Gastroesophageal sphincter (tissue), 4 donors: Measurements from ENCODE around the gene NOSIP. TPM values are rescaled to one million over a fixed set of nuclear protein-coding genes. Genes with fewer than 3 reads are reported as not detected.
A peak's percentile ranks its signal among the peaks of the same experiment; 100 is the strongest.
"Not testable (repeated sequence)": the region's sequence is repeated elsewhere in the genome, so short reads cannot be mapped to it uniquely, and the experiment has no call there.

ENCODE experiments used
- ATAC-seq: fragments of 150-250 bp; one replicate; pipeline ENCODE4 v1.9.1; 2016; ENCODE audit warnings: mild to moderate bottlenecking, moderate library complexity
- H3K27ac ChIP-seq, 4 donors: fragments of 200-600 bp; sonication (generic) in 3 of 4; 1 replicate in 3 of 4; 2 replicates in 1 of 4; pipeline ENCODE4 v1.5.1; 2016 to 2019
- H3K27me3 ChIP-seq: fragments of 200-600 bp; sonication (generic); one replicate; pipeline ENCODE4 v1.5.1; 2019
- H3K36me3 ChIP-seq, 2 donors: fragments of 200-600 bp; sonication (generic); one replicate each; pipeline ENCODE4 v1.5.1; 2019; ENCODE audit warnings: control low read depth in 1 of 2
- H3K4me1 ChIP-seq, 3 donors: fragments of 200-600 bp; sonication (generic); 1 replicate in 2 of 3; 2 replicates in 1 of 3; pipeline ENCODE4 v1.5.1; 2016 to 2019; ENCODE audit warnings: control low read depth in 2 of 3
- H3K4me3 ChIP-seq, 2 donors: fragments of 200-600 bp; sonication (generic); one replicate each; pipeline ENCODE4 v1.5.1; 2019; ENCODE audit warnings: mild to moderate bottlenecking in 1 of 2, moderate library complexity in 1 of 2
- H3K9me3 ChIP-seq, 3 donors: fragments of 200-600 bp; sonication (generic); one replicate each; pipeline ENCODE4 v1.5.1; 2017 to 2019; ENCODE audit warnings: control low read depth in 2 of 3
- EP300 ChIP-seq: sonication (generic); formaldehyde crosslinking; IDR thresholded peaks from one replicate; pipeline ENCODE4 v1.6.1; 2017; ENCODE audit warnings: antibody characterized with exemption, mild to moderate bottlenecking
- POLR2A ChIP-seq, 2 donors: fragments of 450-650 bp; IDR thresholded peaks; one replicate each; pipeline ENCODE4 v1.6.1; 2017; ENCODE audit warnings: antibody characterized with exemption in 2 of 2, mild to moderate bottlenecking in 2 of 2, moderate library complexity in 1 of 2
- POLR2AphosphoS5 ChIP-seq: sonication (generic); formaldehyde crosslinking; IDR thresholded peaks from one replicate; pipeline ENCODE4 v1.6.1; 2017; ENCODE audit warnings: antibody characterized with exemption
- WGBS, 2 donors: methylation state at CpG; one replicate each; pipeline ENCODE4 v1.1.5; 2018; ENCODE audit warnings: low coverage in 1 of 2; 5-methylcytosine and 5-hydroxymethylcytosine counted together
- total RNA-seq, 4 donors: library from RNA; depleted of rRNA; stranded (reverse); fragments of >200 nt; gene quantifications; one replicate each; pipeline ENCODE4 v1.1.0, GENCODE V29; 2016
- TF ChIP-seq, protein P1 (sequence below), 4 experiments: fragments of 200-600 bp in 2 of 4; fragments of 450-650 bp in 2 of 4; sonication (generic) in 1 of 4; IDR thresholded peaks; one replicate each; pipeline ENCODE4 v1.5.1; 2017 to 2019; ENCODE audit warnings: antibody characterized with exemption in 4 of 4, mild to moderate bottlenecking in 2 of 4, moderate library complexity in 2 of 4

NOSIP gene, protein sequence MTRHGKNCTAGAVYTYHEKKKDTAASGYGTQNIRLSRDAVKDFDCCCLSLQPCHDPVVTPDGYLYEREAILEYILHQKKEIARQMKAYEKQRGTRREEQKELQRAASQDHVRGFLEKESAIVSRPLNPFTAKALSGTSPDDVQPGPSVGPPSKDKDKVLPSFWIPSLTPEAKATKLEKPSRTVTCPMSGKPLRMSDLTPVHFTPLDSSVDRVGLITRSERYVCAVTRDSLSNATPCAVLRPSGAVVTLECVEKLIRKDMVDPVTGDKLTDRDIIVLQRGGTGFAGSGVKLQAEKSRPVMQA
- 10 to 100 TPM; 45.5 to 59.6 (median 51.8) TPM for total RNA-seq

DNA sequence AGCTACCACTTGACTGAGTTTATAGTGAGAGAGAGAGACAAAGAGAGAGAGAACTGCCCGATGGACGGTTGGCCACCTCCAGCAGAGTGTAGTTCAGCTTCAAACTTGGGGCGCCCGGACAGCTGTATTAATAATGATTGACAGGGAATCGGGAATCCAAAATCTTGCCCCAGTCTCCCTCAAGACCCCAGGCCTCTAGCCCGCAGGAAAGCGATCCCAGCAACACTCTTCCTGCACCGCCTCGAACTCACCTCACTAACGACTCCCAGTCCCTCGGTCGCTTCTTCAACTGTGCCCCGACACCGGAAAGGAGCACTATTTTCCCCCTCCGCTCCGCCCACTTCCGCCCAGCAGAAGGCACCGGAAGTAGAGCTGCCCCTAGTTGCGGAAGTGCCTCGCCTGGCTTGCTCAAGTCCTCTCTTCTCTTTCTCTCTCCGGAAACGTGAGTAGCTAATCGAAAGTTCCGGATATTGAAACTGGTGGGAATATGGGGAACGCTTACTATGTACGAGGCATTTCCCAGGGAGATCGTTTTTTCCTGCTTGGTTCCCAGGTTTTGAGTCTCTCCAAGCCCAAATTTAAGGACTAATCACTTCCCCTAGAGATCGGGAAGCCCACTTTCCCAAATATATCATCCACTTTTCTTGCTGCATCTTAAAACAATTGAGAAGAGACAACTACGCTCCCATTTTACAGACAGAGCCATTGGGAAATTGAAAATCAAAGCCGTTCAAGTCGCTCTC lies at the start of gene NOSIP:
Gene NOSIP (minus strand): TSS at position 293 of the 743 bp plus-strand sequence. CDS start 19,865 bp downstream, outside the sequence.
- H3K36me3 ChIP-seq = peaks cover 0 to 11% of the 10 kb centered on the region in 2 donors
- H3K27ac ChIP-seq = peak within 1 kb of the TSS; percentile 10 to 84 (median 79)
- TF ChIP-seq EP300 (no peak), POLR2A (IDR thresholded peaks at IDR 0.05) (peak; percentile 73 to 85), POLR2AphosphoS5 (peak; percentile 90)
- TF ChIP-seq, protein P1, sequence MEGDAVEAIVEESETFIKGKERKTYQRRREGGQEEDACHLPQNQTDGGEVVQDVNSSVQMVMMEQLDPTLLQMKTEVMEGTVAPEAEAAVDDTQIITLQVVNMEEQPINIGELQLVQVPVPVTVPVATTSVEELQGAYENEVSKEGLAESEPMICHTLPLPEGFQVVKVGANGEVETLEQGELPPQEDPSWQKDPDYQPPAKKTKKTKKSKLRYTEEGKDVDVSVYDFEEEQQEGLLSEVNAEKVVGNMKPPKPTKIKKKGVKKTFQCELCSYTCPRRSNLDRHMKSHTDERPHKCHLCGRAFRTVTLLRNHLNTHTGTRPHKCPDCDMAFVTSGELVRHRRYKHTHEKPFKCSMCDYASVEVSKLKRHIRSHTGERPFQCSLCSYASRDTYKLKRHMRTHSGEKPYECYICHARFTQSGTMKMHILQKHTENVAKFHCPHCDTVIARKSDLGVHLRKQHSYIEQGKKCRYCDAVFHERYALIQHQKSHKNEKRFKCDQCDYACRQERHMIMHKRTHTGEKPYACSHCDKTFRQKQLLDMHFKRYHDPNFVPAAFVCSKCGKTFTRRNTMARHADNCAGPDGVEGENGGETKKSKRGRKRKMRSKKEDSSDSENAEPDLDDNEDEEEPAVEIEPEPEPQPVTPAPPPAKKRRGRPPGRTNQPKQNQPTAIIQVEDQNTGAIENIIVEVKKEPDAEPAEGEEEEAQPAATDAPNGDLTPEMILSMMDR (IDR thresholded peaks at IDR 0.05) = peak in 1 of 4 experiments; percentile 18
- 5 to 6% methylated on average over 13 to 17 of the region's 31 CpGs for WGBS, 2 donors
- no peaks in the 10 kb centered on the region for H3K27me3 ChIP-seq
- peak; percentile 99 for ATAC-seq
- peak within 1 kb of the TSS; percentile 50 to 71 for H3K4me3 ChIP-seq
- peaks cover 0 to 37% (median 9%) of the 10 kb centered on the region in 3 donors for H3K4me1 ChIP-seq
- no peaks in the 10 kb centered on the region for H3K9me3 ChIP-seq

DNA sequence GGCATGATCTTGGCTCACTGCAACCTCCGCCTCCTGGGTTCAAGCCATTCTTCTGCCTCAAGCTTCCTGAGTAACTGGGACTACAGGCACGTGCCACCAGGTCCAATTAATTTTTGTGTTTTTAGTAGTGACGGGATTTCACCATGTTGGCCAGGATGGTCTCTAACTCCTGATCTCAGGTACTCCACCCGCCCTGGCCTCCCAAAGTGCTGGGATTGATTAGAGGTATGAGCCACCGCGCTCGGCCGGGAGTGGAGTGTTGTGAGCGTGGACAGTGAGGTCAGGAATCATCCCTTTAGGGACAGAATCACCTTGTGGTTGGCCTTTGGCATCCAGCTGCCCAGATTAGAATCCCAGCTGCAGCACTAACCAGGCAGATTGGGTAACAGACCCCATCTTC lies 49.3 kb upstream of the NOSIP start:
- WGBS, 2 donors = 40 to 70% methylated on average over 1 to 3 of the region's 9 CpGs
- H3K27me3 ChIP-seq = no peaks in the 10 kb centered on the region
- H3K9me3 ChIP-seq = no peaks in the 10 kb centered on the region
- peak overlapping the region in 2 of 4 donors; percentile 2 to 17 for H3K27ac ChIP-seq
- peaks cover 0 to 26% (median 10%) of the 10 kb centered on the region in 3 donors for H3K4me1 ChIP-seq
- no peak for ATAC-seq
- no peak overlapping the region for H3K4me3 ChIP-seq
- H3K36me3 ChIP-seq = peaks cover 0 to 32% of the 10 kb centered on the region in 2 donors
- TF ChIP-seq, protein P1 (IDR thresholded peaks at IDR 0.05) = no peak
- TF ChIP-seq POLR2A (IDR thresholded peaks at IDR 0.05) (no peak), POLR2AphosphoS5 (no peak), EP300 (no peak)

DNA sequence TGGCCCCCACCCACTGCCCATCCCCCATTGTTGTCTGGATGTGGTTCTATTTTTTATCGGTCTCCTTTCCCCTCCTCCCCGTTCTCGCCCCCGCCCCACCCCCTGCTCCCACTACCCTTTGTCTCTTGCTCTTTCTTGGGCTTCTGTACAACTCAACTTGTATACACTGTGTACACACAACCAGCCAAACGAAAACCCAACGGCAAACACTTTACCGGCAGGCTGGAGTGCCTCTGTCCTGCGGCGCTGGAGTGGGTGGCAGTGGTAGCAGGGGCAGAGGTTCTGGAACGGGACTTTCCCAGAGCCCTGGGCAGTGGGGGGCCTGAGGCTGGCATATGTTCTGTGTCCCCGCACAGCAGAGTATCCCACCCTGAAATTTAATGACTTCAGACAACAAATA lies 45.9 kb upstream of the NOSIP start:
- TF ChIP-seq POLR2A (IDR thresholded peaks at IDR 0.05) (no peak), EP300 (no peak), POLR2AphosphoS5 (no peak)
- TF ChIP-seq, protein P1 (IDR thresholded peaks at IDR 0.05) = no peak
- WGBS, 2 donors = 77% methylated on average over 8 of the region's 11 CpGs; no CpG with 5 or more reads in 1 of the 2 donors
- no peak for ATAC-seq
- H3K4me3 ChIP-seq = no peak overlapping the region
- no peaks in the 10 kb centered on the region for H3K9me3 ChIP-seq
- no peaks in the 10 kb centered on the region for H3K27me3 ChIP-seq
- peaks cover 0 to 50% of the 10 kb centered on the region in 2 donors for H3K36me3 ChIP-seq
- H3K27ac ChIP-seq = no peak overlapping the region
- peaks cover 0 to 18% (median 8%) of the 10 kb centered on the region in 3 donors for H3K4me1 ChIP-seq

DNA sequence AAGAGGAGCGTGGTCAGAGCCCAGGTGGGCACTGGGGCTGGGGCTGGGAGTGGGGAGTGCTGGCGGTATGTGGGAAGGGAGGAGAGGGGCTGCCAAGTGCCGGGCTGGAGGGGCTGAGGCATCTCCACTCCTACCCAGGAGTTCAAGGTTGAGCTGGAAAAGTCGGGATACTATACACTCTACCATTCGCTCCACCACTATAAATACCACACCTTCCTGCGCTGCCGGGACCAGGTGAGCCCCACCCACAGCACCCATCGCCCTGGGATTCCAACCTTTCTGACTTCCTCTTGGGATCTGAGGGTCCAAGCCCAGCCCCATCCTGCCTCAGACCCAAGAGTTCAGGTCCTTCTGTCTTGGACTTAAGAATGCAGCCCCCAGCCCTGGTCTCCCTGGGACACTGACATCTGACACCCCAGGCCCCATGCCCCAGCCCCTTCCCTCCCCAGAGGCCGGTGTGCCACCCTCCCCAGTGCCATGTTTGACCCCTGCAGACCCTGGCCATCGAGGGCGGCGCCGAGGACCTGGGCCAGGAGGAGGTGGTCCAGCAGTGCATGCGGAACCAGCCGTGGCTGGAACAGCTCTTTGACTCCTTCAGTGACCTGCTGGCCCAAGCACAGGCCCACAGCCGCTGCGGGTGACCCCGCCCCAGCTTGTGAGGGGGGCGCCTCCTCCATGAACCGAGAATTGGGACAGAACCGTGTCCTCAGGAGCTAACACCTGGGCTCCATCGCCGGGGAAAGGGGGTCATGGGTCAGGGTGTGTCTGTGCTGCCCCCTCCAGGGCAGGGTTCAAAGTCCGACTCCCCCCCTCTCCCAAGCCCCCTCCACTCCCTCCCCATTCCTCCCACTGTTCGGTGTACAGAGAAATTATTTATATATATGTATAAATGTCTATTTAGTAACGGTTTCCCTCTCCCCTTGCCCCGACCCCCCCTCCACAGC lies 44.9 kb upstream of the NOSIP start:
- Histone ChIP-seq H3K36me3 (peaks cover 0 to 60% of the 10 kb centered on the region in 2 donors), H3K27me3 (no peaks in the 10 kb centered on the region), H3K4me3 (no peak overlapping the region), H3K9me3 (no peaks in the 10 kb centered on the region), H3K27ac (no peak overlapping the region), H3K4me1 (peaks cover 0 to 8% (median 0%) of the 10 kb centered on the region in 3 donors)
- no peak for TF ChIP-seq EP300
- TF ChIP-seq, protein P1 (IDR thresholded peaks at IDR 0.05) = no peak
- no peak for TF ChIP-seq POLR2AphosphoS5
- no peak for TF ChIP-seq POLR2A (IDR thresholded peaks at IDR 0.05)
- no peak for ATAC-seq
- 52 to 73% methylated on average over 3 to 4 of the region's 27 CpGs for WGBS, 2 donors

DNA sequence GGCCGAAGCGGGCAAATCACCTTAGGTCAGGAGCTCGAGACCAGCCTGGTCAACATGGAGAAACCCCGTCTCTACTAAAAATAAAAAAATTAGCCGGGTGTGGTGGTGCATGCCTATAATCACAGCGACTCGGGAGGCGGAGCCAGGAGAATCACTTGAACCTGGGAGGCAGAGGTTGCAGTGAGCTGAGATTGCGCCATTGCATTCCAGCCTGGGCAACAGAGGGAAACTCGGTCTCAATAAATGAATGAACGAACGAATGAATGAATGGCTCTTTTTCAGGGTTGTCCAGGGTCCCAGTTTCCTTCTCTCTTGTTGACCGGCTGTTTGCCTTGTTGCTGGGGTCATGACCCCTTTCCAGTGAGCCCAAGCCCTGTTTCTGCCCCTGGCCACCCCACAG lies 37.5 kb upstream of the NOSIP start:
- Histone ChIP-seq H3K4me1 (peaks cover 0 to 17% (median 8%) of the 10 kb centered on the region in 3 donors), H3K36me3 (peaks cover 0 to 94% of the 10 kb centered on the region in 2 donors)
- not testable (repeated sequence) for H3K9me3 ChIP-seq, H3K27ac ChIP-seq, H3K27me3 ChIP-seq, ATAC-seq, H3K4me3 ChIP-seq
- WGBS, 2 donors = 92 to 96% methylated on average over 5 to 11 of the region's 13 CpGs
